GM12891 (cell line): ENCODE results near the gene RBBP7.

Experiments used
- DNase-seq: peaks from one replicate; pipeline ENCODE4 v3.0.0; 2011; ENCODE audit warnings: low spot score; ENCODE audit not compliant: insufficient read length
- FAIRE-seq: peaks from 2 replicates; lab custom pipeline; 2011; peaks lifted over from hg19 to GRCh38; lab: Jason Lieb, UNC
- PAX5 ChIP-seq: IDR thresholded peaks from 2 replicates; pipeline ENCODE4 v1.6.1; 2011; ENCODE audit warnings: low read length, moderate library complexity, mild to moderate bottlenecking; ENCODE audit not compliant: insufficient read depth, severe bottlenecking
- POLR2A ChIP-seq: IDR thresholded peaks from 2 replicates; pipeline ENCODE4 v1.6.1; 2011; ENCODE audit warnings: low read depth, low read length, control low read depth
- POLR2AphosphoS5 ChIP-seq: IDR thresholded peaks from 2 replicates; pipeline ENCODE4 v1.6.1; 2011; ENCODE audit warnings: low read depth, low read length, control low read depth
- POU2F2 ChIP-seq: IDR thresholded peaks from 2 replicates; pipeline ENCODE4 v1.6.1; 2011; ENCODE audit warnings: low read depth, mild to moderate bottlenecking, control low read depth, low read length, moderate library complexity
- SPI1 ChIP-seq: IDR thresholded peaks from 2 replicates; pipeline ENCODE4 v1.6.1; 2011; ENCODE audit warnings: low read depth, low read length, control low read depth
- TAF1 ChIP-seq: IDR thresholded peaks from 2 replicates; pipeline ENCODE4 v1.6.1; 2011; ENCODE audit warnings: low read depth, low read length, control low read depth

The RBBP7 gene

DNA sequence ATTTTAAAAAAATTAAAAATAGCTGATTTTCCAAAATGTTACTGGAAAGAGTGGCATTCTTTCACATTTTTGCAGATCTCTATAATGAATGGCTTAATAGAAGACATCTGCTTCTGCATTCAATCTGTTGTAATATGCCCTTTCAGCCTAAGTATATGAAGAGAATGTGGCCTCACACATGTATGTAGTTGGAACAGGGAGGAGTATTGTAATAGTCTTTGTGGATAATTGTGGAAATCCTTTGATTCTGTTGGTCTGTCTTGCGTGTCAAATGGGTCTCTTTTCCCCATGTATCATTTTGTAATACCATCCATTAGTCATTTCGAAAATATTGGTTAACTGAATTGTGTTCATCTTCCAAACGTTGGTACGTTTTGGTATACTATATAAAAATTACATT, 72.3 kb downstream of the RBBP7 start:
- TF ChIP-seq POLR2A (no peak), POLR2AphosphoS5 (no peak), PAX5 (no peak), TAF1 (no peak), POU2F2 (no peak), SPI1 (no peak)
- FAIRE-seq (no peak), DNase-seq (no peak)

DNA sequence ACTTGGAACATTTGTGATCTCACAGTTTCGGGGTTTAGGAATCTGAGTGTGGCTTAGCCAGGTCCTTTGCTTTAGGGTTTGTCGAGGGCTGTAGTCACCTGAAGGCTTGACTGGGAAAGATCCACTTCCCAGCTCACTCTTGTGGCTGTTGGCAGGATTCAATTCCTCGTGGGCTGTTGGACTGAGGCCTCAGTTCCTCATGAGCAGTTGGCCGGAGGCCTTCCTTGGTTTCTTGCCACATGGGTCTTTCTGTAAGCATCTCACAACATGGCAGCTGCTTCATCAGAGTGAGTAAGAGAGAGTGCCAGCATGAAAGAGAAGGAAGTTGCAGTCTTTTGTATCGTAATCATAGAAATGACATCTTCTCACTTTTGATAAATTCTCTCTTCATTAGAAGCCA, 72.8 kb downstream of the RBBP7 start:
- TF ChIP-seq POLR2A, result no peak
- no peak for TF ChIP-seq PAX5
- TF ChIP-seq POU2F2, result no peak
- DNase-seq (no peak), FAIRE-seq (no peak)

DNA sequence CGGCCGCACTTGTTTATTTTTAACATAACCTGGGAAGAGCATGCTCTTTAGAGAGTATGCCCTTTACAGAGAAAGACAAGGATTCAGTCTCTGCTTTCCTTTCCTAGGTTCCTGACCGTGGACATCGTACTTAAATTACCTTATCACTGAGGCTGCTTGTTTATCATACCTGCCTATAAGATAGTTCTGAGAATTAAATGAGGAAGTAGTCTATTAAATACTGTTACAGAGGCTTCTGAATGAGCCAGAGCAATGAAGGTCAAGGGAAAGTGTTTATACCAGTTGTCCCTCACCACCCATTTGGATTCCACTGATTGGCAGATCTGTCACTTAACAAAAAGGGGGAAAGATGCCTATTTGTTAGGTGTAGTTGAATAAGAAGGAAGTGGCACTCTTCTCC, 73.9 kb downstream of the RBBP7 start:
- FAIRE-seq (no peak), DNase-seq (no peak)
- TF ChIP-seq POU2F2 (no peak), POLR2AphosphoS5 (no peak), SPI1 (no peak), PAX5 (no peak), POLR2A (no peak), TAF1 (no peak)
